Duodenal mucosa (tissue), 2 donors: ENCODE data around the gene CADM4.

ENCODE experiments used
- H3K27ac ChIP-seq: one replicate; pipeline ENCODE4 v1.7.0; 2013; ENCODE audit warnings: low read depth, low read length
- H3K27me3 ChIP-seq, 2 donors: one replicate each; pipeline ENCODE4 v1.7.0; 2013; ENCODE audit warnings: low read length in 2 of 2, control low read depth in 1 of 2; ENCODE audit not compliant: insufficient read depth in 2 of 2, control insufficient read depth in 1 of 2
- H3K36me3 ChIP-seq, 2 donors: one replicate each; pipeline ENCODE4 v1.7.0; 2013; ENCODE audit warnings: low read length in 2 of 2, control low read depth in 1 of 2; ENCODE audit not compliant: insufficient read depth in 2 of 2, control insufficient read depth in 1 of 2
- H3K4me1 ChIP-seq, 2 donors: one replicate each; pipeline ENCODE4 v1.7.0; 2013; ENCODE audit warnings: low read length in 2 of 2, control low read depth in 1 of 2; ENCODE audit not compliant: insufficient read depth in 2 of 2, control insufficient read depth in 1 of 2
- H3K4me3 ChIP-seq, 2 donors: one replicate each; pipeline ENCODE4 v1.7.0; 2013; ENCODE audit warnings: low read length in 2 of 2, low read depth in 1 of 2
- H3K9ac ChIP-seq, 2 donors: one replicate each; pipeline ENCODE4 v1.7.0; 2013; ENCODE audit warnings: low read length in 2 of 2, low read depth in 1 of 2
- H3K9me3 ChIP-seq, 2 donors: one replicate each; pipeline ENCODE4 v1.7.0; 2013; ENCODE audit warnings: low read length in 2 of 2, control low read depth in 1 of 2; ENCODE audit not compliant: control insufficient read depth in 1 of 2

The CADM4 gene

DNA sequence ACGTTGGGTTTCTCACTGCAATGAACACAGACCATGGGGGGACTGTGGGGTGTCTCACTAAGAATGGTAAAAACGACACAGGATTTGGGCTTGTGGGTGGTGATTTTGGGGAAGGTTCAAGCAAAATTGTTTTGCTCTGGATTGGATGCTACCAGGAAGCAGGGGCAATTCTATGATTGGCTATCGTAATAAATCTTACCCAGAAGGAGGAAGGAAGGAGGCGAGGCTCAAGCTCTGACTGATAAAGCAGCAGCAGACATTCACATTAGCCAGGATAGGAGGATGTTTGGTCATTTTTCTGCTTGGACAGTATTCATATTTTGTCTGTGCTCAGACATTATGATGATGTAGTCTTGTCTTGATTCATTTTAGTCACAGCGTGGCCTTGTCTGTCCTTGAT lies 41.8 kb downstream of the CADM4 start:
- Histone ChIP-seq H3K9ac (no peak overlapping the region), H3K9me3 (no peaks in the 10 kb centered on the region), H3K4me1 (peaks cover 28 to 32% of the 10 kb centered on the region in 2 donors), H3K27ac (no peak overlapping the region), H3K27me3 (no peaks in the 10 kb centered on the region), H3K36me3 (peaks cover 8 to 39% of the 10 kb centered on the region in 2 donors), H3K4me3 (peak overlapping the region; percentile 81 to 99)

DNA sequence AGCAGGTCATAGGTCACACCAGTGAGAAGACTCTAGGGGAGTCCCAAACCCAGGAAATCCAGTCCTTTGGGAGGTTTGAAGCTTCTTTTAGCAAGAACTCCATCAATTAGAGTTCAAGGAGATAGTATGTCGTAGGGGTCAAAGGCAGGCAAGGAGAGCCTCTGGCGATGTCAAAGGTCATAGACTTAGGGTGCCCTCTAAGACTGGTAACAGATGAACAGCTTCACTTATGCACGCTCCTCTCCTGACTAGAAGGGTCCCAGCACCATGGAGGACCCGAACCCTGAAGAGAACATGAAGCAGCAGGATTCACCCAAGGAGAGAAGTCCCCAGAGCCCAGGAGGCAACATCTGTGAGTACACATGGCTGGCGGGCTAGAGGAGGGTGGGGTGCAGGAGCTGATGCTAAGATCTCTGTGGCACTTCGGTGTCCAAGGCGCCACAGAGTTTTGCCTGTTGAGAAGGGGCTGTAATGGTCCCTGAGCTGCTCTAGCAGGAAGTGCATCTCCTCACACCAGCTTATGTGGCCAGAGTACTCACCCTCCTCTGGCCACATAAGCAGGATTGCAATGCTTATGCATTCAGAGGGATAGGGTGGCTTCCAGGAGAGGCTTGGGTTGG lies 42.7 kb downstream of the CADM4 start:
- Histone ChIP-seq H3K36me3 (peaks cover 12 to 45% of the 10 kb centered on the region in 2 donors), H3K4me3 (peak overlapping the region; percentile 81 to 99), H3K4me1 (peaks cover 28 to 32% of the 10 kb centered on the region in 2 donors), H3K9me3 (no peaks in the 10 kb centered on the region), H3K27me3 (no peaks in the 10 kb centered on the region), H3K27ac (no peak overlapping the region), H3K9ac (peak overlapping the region; percentile 84 to 93)

GRCh38 chr19:43595999-43596841 lies 43.4 kb downstream of the CADM4 start, which contains the start of the genes IRGQ and ZNF576:
IRGQ (minus strand) TSS chr19:43596134; CDS start chr19:43595338, 796 bp downstream.
ZNF576 (plus strand) TSS chr19:43596595; CDS start chr19:43597109, 514 bp downstream.
- peaks cover 28 to 32% of the 10 kb centered on the region in 2 donors for H3K4me1 ChIP-seq
- no peaks in the 10 kb centered on the region for H3K27me3 ChIP-seq
- H3K36me3 ChIP-seq = peaks cover 12 to 40% of the 10 kb centered on the region in 2 donors

GRCh38 chr19:43595605-43595998 lies 44.0 kb downstream of the CADM4 start:
- peaks cover 12 to 34% of the 10 kb centered on the region in 2 donors for H3K36me3 ChIP-seq
- H3K4me1 ChIP-seq = peaks cover 28 to 32% of the 10 kb centered on the region in 2 donors
- no peaks in the 10 kb centered on the region for H3K27me3 ChIP-seq
- peak overlapping the region; percentile 93 to 95 for H3K9ac ChIP-seq
- H3K4me3 ChIP-seq = peak overlapping the region; percentile 79
- H3K9me3 ChIP-seq = no peaks in the 10 kb centered on the region
- H3K27ac ChIP-seq = peak overlapping the region; percentile 91

More at GRCh38 chr19:43595999-43596841, 43.4 kb downstream of the CADM4 start, which contains the start of the genes IRGQ and ZNF576:
- Histone ChIP-seq H3K27ac (peak within 1 kb of the TSS; percentile 91), H3K4me3 (peak within 1 kb of the TSS; percentile 81 to 99), H3K9ac (peak within 1 kb of the TSS; percentile 93 to 95), H3K9me3 (no peaks in the 10 kb centered on the region)

GRCh38 chr19:43594710-43595604 lies 44.7 kb downstream of the CADM4 start:
- H3K4me1 ChIP-seq = peaks cover 28 to 32% of the 10 kb centered on the region in 2 donors
- peak overlapping the region; percentile 79 for H3K4me3 ChIP-seq
- peak overlapping the region; percentile 91 for H3K27ac ChIP-seq
- no peaks in the 10 kb centered on the region for H3K27me3 ChIP-seq
- H3K9ac ChIP-seq = peak overlapping the region; percentile 93 to 95
- H3K36me3 ChIP-seq = peaks cover 7 to 29% of the 10 kb centered on the region in 2 donors
- H3K9me3 ChIP-seq = no peaks in the 10 kb centered on the region

DNA sequence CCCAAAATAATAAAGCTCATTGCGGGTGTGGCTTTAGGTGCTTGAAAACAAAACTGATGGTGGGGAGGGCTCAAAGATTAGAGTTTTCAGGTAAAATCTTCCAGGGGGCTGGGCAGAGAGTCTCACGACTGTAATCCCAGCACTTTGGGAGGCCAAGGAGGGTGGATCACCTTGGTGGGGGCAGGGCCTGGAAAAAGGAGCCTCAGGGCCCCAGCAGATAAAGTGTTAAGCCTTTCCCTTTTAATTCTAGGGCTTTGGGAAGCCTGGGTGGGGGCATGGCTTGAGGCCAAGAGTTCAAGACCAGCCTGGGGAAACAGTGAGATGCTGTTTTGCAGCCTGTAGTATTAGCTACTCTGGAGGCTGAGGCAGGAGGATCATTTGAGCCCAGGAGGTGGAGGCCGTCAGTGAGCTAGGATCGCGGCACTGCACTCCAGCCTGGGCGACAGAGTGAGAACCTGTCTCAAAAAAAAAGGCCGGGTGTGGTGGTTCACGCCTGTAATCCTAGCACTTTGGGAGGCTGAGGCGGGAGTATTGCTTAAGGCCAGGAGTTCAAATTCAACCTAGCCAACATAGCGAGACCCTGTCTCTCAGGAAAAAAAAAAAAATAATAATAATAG lies 45.5 kb downstream of the CADM4 start:
- Histone ChIP-seq H3K9ac (no peak overlapping the region), H3K4me1 (peaks cover 28 to 32% of the 10 kb centered on the region in 2 donors), H3K9me3 (no peaks in the 10 kb centered on the region), H3K36me3 (peaks cover 7 to 23% of the 10 kb centered on the region in 2 donors), H3K27me3 (no peaks in the 10 kb centered on the region), H3K27ac (no peak overlapping the region), H3K4me3 (peak overlapping the region in 1 of 2 donors; percentile 79)

DNA sequence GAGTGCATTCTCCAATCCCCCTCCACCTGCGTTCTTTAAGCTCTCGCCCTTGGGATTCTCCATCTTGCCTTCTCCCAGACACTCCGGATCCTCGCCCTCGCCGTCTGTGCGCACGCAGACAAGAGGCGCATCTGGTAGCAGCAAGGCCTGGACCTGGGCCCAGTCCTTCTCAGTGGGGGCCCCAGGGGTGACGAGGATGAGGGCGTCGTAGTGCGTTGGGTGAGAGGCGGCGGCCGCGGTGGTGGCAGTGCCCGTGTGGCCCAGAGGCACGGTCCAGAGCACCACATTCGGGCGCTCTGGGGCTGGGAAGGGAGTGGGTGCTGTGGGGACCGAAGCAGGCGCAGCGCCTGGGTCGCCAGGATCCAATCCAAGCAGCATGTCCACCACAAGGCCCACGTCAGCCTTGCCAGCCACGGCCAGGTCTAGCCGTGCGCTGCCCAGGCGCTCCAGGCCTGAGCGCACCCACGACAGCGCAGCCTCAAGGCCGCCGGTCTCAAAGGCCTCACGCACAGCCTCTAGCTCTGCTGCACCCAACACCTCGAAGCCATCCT lies 46.8 kb downstream of the CADM4 start:
- Histone ChIP-seq H3K4me3 (no peak overlapping the region), H3K9ac (no peak overlapping the region), H3K4me1 (peaks cover 22 to 30% of the 10 kb centered on the region in 2 donors), H3K27ac (no peak overlapping the region), H3K36me3 (peaks cover 7 to 22% of the 10 kb centered on the region in 2 donors), H3K9me3 (no peaks in the 10 kb centered on the region), H3K27me3 (no peaks in the 10 kb centered on the region)

DNA sequence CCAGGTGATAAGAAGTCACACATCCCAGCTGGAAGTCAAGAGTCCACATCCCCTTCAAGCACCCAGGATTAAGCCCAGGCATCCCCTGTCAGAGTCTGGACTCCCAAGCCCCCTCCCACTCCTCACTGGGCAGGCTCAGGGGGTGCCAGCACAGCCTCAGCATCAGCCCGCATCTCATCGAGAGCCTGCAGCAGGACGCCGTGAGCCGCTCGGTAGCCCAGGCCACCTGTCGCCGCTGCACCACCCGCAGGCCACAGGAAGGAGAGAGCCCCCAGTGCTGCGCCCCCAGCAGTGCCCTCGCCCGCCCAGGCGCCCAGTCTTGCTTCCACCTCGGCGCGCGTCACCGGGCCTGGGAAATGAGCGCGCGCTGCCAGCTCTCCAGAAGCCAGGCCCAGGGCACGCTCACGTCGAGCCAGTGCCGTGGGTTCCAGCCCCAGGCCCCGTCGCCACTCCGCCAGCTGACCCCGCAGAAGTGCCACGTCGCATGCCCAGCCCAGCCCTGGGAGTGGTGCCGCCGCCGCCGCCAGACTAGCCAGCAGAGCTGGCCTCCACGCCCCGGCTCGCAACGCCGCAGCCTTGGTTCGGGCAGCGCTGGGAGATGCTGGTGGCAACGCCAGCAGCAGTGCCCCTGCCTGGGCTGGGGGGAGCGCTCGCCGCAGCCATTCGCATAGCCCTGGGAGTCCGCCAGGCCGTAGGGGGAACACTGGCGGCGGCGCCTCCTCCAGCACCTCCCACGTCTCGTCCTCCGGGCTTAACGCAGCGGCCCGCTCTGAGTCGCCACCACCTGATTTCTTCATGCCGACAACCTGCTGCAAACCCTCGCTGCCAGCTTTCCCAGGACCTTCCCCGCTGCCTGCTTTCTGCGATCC lies 47.5 kb downstream of the CADM4 start:
- Histone ChIP-seq H3K27ac (no peak overlapping the region), H3K27me3 (no peaks in the 10 kb centered on the region), H3K36me3 (peaks cover 7 to 22% of the 10 kb centered on the region in 2 donors), H3K4me3 (no peak overlapping the region), H3K9ac (no peak overlapping the region), H3K9me3 (no peaks in the 10 kb centered on the region), H3K4me1 (peaks cover 15 to 22% of the 10 kb centered on the region in 2 donors)
